ENCODE results near the gene EMC7.

Gene EMC7

DNA sequence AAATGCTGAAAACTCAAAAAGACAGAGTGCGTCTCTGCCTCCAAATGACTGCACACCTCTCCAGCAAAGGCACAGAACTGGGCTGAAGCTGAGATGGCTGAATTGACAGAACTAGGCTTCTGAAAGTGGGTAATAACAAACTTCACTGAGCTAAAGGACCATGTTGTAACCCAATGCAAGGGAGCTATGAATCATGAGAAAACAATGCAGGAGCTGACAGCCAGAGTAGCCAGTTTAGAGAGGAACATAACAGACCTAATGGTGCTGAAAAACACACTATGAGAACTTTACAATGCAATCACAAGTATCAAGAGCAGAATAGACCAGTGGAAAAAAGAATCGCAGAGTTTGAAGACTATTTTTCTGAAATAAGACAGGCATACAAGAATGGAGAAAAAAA lies 52.5 kb downstream of the EMC7 start:
- no peak overlapping the region for H3K4me3 ChIP-seq (replicated peaks; ENCODE audit: insufficient read depth, low read length)
- TF ChIP-seq POLR2AphosphoS5 (IDR thresholded peaks at IDR 0.05; ENCODE audit: low read depth) (no peak), SPI1 (IDR thresholded peaks at IDR 0.05; ENCODE audit: borderline replicate concordance, low read depth) (no peak)
- DNase-seq (ENCODE audit: low read depth in 1 of 2, low spot score in 1 of 2), result no peak
- H3K27me3 ChIP-seq (ENCODE audit: insufficient read depth, poor library complexity, severe bottlenecking), result no peaks in the 10 kb centered on the region
- no peak overlapping the region for H3K27ac ChIP-seq (replicated peaks)

DNA sequence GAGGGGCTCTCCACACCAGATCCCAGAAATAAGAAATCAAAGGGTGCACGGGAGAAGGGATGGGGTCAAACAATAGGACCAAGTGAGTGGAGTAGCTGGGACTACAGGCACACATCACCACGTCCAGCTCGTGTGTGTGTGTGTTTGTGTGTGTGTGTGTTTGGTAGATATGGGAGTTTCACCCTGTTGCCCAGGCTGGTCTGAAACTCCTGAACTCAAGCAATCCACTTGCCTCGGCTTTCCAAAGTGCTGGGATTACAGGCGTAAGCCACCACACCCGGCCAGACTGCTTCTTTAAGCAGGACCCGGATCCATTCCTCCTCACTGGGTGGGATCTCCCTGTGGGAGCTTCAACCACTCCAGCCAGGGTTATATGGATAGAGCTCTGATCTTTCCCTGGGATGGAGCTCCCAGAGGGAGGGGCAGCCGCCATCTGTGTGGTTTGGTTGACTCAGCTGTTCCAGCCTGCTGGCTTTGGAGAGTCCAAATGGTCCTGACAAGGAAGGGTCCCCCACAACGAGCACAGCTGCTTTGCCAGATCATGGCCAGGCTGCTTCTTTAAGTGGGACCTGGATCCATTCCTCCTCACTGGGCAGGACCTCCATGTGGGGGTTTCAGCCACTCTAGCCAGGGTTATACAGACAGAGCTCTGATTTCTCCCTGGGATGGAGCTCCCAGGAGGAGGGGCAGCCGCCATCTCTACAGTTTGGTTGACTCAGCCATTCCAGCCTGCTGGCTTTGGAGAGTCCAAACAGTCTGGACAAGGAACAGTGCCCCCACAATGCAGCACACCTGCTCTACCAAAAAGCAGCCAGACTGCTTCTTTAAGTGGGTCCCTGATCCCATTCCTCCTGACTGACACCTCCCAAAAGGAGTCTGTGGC lies 53.5 kb downstream of the EMC7 start:
- TF ChIP-seq GABPA (IDR thresholded peaks at IDR 0.05; ENCODE audit: low read depth), result no peak
- no peak for TF ChIP-seq SPI1 (IDR thresholded peaks at IDR 0.05; ENCODE audit: borderline replicate concordance, low read depth)
- TF ChIP-seq POLR2AphosphoS5 (IDR thresholded peaks at IDR 0.05; ENCODE audit: low read depth), result no peak
- TF ChIP-seq, protein P1, sequence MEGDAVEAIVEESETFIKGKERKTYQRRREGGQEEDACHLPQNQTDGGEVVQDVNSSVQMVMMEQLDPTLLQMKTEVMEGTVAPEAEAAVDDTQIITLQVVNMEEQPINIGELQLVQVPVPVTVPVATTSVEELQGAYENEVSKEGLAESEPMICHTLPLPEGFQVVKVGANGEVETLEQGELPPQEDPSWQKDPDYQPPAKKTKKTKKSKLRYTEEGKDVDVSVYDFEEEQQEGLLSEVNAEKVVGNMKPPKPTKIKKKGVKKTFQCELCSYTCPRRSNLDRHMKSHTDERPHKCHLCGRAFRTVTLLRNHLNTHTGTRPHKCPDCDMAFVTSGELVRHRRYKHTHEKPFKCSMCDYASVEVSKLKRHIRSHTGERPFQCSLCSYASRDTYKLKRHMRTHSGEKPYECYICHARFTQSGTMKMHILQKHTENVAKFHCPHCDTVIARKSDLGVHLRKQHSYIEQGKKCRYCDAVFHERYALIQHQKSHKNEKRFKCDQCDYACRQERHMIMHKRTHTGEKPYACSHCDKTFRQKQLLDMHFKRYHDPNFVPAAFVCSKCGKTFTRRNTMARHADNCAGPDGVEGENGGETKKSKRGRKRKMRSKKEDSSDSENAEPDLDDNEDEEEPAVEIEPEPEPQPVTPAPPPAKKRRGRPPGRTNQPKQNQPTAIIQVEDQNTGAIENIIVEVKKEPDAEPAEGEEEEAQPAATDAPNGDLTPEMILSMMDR (IDR thresholded peaks at IDR 0.05; ENCODE audit: insufficient read depth, low read length), result no peak
- TF ChIP-seq, protein P2, sequence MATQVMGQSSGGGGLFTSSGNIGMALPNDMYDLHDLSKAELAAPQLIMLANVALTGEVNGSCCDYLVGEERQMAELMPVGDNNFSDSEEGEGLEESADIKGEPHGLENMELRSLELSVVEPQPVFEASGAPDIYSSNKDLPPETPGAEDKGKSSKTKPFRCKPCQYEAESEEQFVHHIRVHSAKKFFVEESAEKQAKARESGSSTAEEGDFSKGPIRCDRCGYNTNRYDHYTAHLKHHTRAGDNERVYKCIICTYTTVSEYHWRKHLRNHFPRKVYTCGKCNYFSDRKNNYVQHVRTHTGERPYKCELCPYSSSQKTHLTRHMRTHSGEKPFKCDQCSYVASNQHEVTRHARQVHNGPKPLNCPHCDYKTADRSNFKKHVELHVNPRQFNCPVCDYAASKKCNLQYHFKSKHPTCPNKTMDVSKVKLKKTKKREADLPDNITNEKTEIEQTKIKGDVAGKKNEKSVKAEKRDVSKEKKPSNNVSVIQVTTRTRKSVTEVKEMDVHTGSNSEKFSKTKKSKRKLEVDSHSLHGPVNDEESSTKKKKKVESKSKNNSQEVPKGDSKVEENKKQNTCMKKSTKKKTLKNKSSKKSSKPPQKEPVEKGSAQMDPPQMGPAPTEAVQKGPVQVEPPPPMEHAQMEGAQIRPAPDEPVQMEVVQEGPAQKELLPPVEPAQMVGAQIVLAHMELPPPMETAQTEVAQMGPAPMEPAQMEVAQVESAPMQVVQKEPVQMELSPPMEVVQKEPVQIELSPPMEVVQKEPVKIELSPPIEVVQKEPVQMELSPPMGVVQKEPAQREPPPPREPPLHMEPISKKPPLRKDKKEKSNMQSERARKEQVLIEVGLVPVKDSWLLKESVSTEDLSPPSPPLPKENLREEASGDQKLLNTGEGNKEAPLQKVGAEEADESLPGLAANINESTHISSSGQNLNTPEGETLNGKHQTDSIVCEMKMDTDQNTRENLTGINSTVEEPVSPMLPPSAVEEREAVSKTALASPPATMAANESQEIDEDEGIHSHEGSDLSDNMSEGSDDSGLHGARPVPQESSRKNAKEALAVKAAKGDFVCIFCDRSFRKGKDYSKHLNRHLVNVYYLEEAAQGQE (IDR thresholded peaks at IDR 0.05; ENCODE audit: insufficient replicate concordance, low read depth), result no peak
- DNase-seq (ENCODE audit: low read depth in 1 of 2, low spot score in 1 of 2), result no peak
- H3K27me3 ChIP-seq (ENCODE audit: insufficient read depth, poor library complexity, severe bottlenecking), result no peaks in the 10 kb centered on the region
- H3K4me3 ChIP-seq (replicated peaks; ENCODE audit: insufficient read depth, low read length), result no peak overlapping the region
- H3K27ac ChIP-seq (replicated peaks), result no peak overlapping the region

DNA sequence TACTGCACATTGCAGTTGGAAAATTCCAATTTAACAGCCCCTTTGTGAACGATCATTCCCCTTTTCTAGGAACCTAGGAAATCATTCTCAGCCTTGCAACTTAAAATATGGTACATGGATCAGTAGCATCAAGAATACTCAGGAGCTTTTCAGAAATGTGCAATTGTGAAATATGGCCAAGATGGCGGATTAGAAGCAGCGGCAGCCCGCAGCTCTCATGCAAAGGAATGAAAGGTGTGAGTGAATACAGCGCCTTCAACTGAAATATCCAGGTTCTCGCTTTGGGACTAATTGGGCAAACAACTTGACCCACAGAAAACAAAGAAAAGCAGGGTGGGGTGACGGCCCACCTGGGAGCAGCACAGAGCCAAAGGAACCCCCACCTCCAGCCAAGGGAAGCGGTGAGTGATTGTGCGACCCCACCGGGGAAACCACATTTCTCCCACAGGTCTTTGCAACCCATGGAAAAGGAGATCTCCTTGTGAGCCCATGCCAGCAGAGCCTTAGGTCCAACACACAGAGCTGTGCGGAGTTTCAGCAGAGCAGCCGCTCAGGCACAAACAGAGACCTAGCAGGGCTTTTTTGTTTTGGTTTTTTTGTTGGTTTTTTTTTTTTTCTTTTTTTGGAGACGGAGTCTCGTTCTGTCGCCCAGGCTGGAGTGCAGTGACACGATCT lies 55.1 kb downstream of the EMC7 start:
- Histone ChIP-seq H3K4me3 (replicated peaks; ENCODE audit: insufficient read depth, low read length) (no peak overlapping the region), H3K27me3 (ENCODE audit: insufficient read depth, poor library complexity, severe bottlenecking) (no peaks in the 10 kb centered on the region), H3K27ac (replicated peaks) (no peak overlapping the region)
- no peak for TF ChIP-seq POLR2AphosphoS5 (IDR thresholded peaks at IDR 0.05; ENCODE audit: low read depth)
- TF ChIP-seq, protein P1 (IDR thresholded peaks at IDR 0.05; ENCODE audit: insufficient read depth, low read length), result no peak
- DNase-seq (ENCODE audit: low read depth in 1 of 2, low spot score in 1 of 2), result no peak

DNA sequence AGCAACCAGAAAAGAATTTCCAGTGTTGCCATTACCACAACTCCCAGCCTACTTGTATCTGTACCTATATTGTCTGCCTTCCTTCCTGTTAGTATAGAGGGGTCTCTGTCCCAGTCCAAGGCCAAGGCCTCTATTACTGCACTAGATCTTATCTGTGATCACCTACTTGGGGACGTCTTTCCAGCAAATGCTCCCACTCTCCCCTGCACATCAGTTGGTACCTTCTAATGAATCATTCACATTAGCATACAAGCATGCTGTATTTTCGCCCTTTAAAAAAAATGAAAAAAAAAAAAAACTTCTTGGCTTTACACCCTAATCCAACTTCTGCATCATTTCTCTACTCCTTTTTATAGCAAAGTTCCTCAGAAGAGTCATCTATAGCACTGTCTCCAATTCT lies 57.8 kb downstream of the EMC7 start:
- Histone ChIP-seq H3K4me3 (replicated peaks; ENCODE audit: insufficient read depth, low read length) (no peak overlapping the region), H3K27me3 (ENCODE audit: insufficient read depth, poor library complexity, severe bottlenecking) (no peaks in the 10 kb centered on the region), H3K27ac (replicated peaks) (no peak overlapping the region)
- DNase-seq (ENCODE audit: low read depth in 1 of 2, low spot score in 1 of 2), result no peak
- TF ChIP-seq, protein P2 (IDR thresholded peaks at IDR 0.05; ENCODE audit: insufficient replicate concordance, low read depth), result no peak
